Mammary epithelial cell (primary cell): ENCODE results near the gene XRCC5.

Experiments used
- EZH2 ChIP-seq: IDR thresholded peaks from 2 replicates; pipeline ENCODE4 v1.6.1; 2012; ENCODE audit warnings: low read length, inconsistent platforms, borderline replicate concordance
- TF ChIP-seq, protein P1 (sequence below), 2 donors: IDR thresholded peaks in 1 of 2; conservative IDR thresholded peaks in 1 of 2; 2 replicates each; pipeline ENCODE4 v1.5.1; 2011 to 2012; ENCODE audit warnings: inconsistent platforms in 2 of 2, low read length in 2 of 2, mild to moderate bottlenecking in 2 of 2, control low read depth in 1 of 2, low read depth in 1 of 2; ENCODE audit not compliant: insufficient read depth in 1 of 2; ENCODE audit errors: extremely low read depth in 1 of 2

GRCh38 chr2:216202626-216203250, 93.6 kb downstream of the XRCC5 start:
- TF ChIP-seq, protein P1, sequence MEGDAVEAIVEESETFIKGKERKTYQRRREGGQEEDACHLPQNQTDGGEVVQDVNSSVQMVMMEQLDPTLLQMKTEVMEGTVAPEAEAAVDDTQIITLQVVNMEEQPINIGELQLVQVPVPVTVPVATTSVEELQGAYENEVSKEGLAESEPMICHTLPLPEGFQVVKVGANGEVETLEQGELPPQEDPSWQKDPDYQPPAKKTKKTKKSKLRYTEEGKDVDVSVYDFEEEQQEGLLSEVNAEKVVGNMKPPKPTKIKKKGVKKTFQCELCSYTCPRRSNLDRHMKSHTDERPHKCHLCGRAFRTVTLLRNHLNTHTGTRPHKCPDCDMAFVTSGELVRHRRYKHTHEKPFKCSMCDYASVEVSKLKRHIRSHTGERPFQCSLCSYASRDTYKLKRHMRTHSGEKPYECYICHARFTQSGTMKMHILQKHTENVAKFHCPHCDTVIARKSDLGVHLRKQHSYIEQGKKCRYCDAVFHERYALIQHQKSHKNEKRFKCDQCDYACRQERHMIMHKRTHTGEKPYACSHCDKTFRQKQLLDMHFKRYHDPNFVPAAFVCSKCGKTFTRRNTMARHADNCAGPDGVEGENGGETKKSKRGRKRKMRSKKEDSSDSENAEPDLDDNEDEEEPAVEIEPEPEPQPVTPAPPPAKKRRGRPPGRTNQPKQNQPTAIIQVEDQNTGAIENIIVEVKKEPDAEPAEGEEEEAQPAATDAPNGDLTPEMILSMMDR (conservative IDR thresholded peaks at IDR 0.05 in 1 of 2, IDR thresholded peaks at IDR 0.05 in 1 of 2; ENCODE audit: extremely low read depth in 1 of 2, insufficient read depth in 1 of 2, low read depth in 1 of 2, low read length in 2 of 2) = no peak
- no peak for TF ChIP-seq EZH2
